HG03045 (cell line): ENCODE measurements around the gene SLC19A1.
"Not testable (repeated sequence)": the region's sequence is repeated elsewhere in the genome, so short reads cannot be mapped to it uniquely, and the experiment has no call there.

ENCODE experiments used
- ATAC-seq: cut with Tn5 transposase; IDR thresholded peaks from one replicate; pipeline ENCODE4 v1.9.1; 2021; ENCODE audit warnings: mild to moderate bottlenecking, moderate library complexity; ENCODE audit not compliant: unreplicated experiment

Gene SLC19A1

DNA sequence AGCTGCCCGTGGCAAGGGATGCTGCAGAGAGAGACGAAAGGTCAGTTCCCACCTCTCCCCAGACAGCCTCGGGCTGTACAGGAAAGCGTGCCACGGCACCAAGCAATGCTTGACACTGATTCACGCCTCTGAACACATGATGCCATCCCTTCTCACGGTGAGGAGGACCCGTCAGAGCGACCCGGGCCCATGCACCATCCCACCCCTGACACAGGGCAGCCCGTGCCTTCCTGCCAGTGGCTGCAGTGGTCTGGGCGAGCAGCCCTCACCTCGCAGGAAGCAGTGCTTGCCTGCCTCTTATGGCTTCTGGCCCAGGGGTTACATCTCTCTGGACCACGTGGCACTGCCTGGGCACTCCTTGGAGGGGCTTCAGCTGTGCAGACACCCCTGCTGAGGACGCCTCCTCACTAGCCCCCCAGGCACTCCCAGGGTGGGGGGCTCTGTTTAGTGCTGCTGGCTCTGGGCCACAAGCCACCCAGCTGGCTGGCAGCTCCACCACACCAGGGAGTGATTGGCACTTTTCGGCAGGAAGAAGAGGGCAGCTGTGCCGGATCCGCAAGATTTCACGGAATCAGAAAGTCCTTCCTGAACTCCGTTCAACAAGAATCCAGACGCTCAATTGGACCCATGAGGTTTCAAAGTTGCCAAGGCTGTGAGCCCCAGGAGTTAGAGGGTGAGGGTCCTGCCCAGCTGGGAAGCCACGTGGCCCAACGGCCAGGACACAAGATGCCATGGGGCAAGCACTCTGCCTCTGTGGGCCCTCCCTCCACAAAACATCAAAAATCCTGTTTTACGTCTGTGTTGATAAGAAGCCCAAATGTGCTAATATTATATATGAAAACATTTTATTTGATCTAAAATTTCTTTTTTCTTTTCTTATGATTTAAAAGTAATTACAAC, 34.8 kb upstream of the SLC19A1 start:
- ATAC-seq = no peak

DNA sequence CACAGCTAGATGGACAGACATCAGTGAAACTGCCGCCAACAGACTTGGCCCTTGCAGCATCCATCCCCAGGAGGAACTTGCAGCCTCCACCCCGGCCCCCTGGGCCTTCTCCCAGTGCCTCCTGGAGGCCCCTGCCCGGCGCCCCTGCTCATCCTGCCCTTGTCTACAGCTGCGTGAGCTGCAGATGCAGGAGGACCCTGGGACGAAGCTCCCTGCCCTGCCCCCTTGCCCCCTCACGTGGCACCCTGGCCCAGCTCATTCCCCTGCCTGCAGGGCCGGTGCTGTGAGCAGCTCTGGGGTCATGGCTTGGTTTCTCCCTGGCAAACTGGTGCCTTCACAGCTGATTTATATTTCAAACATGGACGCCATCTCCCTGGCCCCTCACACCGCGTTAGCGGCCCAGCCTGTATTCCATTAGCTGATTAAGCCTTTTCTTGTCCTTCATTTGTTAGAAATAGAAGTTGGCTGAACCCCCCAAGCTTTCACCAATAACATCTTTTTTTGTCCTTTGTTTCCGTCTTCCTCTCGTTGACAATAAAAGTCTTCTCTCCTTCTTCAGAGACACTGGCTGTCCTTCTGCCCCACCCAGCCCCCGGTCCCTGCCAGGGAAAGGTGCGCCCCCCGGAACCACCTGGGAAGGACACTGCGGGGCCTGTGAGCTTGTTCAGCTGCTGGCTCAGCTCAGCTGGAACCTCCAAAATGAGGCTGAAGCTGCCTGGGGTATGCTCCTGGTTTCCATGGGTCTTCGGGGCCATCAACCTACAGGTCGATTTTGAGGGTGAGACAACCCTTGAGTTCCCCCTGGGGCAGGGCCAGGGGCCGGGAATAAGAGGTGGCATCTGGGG, 34.0 kb upstream of the SLC19A1 start:
- no peak for ATAC-seq

DNA sequence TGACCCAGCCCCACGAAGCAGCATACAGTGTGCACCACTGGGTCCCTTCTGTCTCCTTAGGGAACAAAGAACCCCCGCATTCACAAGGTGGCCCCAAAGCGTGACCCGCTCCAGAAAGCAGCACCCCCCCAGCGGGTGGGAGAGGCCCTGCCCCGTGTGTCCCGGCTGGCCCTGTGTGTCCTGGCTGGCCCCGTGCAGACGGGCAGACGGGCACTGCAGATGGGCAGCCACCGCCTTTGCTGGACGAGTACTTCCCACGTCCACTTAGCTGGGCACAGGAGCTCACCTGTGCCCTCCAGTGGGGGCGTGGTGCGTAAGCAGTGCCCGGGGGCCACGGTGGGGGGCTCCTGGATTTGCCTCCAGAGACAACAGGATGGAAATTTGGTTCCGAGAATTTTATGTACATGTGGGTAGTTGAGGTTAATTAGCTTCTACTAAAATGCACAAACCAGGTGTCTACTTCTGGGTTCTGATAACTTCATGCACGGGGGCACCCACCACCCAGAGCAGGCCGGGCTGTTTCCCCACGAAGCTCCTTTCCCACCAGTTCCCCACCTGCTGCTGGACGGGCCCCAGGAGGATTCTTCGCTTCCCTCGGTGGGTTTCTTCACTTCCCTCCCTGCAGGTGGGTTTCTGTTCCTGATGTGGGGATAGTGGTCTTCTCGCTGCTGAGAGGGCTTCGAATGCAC, 33.2 kb upstream of the SLC19A1 start:
- ATAC-seq = no peak

DNA sequence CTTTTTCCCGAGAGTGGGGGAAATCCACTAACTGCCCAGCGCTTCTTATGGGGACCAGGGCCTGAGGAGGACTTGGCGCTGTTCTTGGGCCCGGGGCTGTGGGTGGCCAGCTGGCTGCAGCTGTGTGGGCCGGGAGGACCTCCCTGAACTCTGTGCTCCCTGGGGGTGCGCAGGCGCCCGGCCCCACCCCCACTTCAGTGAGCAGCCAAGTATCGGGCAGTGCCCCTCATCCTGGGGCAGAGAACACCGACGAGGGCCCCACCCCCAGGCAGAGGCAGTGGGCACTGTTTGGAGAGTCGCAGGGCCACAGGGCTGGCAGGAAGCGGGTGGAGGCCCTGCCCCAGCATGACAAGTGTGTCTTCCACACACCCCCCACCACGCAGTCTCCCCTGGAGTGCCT, 32.5 kb upstream of the SLC19A1 start:
- no peak for ATAC-seq

DNA sequence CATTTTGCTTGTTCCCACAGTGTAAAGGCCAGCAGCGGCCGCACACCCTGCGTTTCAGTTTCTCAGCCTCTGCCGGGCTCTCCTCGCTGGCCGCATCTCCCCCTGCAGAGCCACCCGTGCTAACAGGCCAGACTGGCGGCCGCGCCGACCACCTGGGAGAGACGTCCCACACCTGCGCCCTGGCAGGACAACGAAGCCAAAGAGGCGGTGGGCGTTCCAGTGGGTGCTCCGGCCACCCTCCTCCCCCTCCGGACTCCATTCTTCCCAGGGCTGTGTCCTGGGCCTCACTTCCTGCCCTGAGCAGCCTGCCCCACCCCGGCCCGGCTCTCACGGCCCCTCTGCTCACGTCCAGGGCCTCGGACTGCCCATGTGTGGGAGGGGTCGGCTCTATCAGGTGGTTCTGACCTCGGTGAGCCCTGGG, 31.9 kb upstream of the SLC19A1 start:
- ATAC-seq = no peak

DNA sequence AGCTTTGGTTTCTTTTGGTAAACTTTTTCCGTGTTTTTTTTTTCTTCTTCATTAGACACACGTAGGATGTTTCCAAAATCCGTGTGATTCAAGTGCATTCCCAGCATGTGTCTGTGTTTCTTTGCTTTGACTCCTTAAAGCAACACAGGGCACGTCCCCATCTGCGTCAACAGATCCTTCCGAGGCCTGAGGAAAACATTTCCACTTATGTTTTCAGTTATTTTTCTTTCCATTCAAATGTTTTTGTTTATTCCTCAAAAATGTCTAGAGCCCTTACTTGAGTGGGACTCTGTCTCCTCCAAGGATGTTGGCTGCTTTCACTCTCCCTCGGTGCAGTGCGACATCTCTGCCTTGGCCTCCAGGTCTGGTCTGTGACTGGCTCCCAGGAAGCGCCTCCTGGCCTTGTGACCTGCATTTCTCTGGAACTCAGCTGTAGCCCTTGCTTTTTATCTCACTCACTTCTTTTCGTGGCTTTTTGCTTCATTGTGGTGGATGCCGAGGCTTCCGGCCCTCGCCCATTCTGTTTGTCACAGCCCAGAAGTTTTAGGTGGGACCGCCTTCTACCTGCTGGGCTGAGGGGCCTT, 31.3 kb upstream of the SLC19A1 start:
- no peak for ATAC-seq

DNA sequence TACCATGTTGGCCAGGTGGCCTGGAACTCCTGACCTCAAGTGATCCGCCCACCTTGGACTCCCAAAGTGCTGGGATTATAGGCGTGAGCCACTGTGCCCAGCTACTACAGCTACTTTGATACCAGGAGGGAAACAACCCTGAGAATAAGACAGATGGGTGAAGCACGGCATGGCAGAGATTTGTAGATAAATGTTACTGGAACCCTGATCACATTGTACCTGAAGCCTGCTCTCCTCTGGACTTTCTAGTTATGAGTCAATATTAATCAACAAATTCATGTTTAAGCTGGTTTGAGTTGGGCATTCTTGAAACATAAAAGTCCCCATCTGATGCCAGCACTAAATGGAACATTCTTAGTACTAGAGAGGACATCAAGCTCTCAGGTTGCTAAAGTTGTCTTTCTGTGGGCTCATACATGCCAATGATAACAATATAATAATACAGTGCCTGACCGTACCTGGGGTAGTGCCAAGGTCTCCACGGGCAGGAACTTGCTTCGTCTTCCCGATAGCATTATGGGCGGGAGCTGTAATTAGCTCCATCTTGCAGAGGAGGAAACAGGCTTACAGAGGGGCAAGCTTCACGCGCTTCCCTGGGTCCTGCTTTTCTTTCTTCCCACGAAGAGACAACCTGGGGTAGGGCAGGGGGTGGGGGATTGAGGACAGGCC, 30.7 kb upstream of the SLC19A1 start:
- no peak for ATAC-seq

DNA sequence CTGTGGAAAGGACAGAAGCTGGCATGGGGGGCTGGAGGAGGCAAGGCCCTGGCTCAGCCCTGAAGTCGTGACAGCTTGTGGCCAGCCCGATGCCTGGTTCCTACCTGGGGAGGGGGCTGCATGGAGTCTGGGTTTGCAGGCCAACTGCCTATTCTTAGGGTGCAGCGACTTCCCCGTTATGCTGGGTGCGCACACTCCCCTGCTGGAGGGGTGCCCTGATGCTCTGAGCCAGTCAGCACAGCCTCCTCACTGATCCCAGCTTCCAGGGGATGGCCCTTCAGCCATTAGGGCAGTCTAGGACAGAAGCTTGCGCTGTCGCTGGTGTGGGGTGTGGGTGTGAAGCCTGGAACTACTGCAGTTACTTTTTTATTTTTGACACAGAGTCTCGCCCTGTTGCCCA, 30.0 kb upstream of the SLC19A1 start:
- no peak for ATAC-seq

DNA sequence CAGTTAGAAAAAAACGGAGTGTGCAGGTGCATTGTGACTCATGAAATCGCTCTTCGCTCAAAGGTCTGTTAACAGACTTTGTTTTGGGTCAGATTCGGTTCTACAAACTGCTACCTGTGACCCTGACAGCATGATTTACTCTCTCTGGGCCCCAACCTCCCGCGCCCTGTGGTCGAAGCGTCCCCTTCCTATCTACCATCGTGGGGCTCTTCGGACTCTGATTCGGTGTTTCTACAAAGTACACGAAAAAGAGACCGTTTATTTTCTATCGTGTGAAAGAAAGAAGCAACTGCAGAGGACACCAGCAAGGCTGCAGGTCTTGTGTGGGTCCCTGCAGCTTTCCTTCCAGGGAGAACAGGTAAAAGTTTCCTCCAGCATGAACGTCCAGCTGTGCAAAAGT, 29.4 kb upstream of the SLC19A1 start:
- no peak for ATAC-seq

DNA sequence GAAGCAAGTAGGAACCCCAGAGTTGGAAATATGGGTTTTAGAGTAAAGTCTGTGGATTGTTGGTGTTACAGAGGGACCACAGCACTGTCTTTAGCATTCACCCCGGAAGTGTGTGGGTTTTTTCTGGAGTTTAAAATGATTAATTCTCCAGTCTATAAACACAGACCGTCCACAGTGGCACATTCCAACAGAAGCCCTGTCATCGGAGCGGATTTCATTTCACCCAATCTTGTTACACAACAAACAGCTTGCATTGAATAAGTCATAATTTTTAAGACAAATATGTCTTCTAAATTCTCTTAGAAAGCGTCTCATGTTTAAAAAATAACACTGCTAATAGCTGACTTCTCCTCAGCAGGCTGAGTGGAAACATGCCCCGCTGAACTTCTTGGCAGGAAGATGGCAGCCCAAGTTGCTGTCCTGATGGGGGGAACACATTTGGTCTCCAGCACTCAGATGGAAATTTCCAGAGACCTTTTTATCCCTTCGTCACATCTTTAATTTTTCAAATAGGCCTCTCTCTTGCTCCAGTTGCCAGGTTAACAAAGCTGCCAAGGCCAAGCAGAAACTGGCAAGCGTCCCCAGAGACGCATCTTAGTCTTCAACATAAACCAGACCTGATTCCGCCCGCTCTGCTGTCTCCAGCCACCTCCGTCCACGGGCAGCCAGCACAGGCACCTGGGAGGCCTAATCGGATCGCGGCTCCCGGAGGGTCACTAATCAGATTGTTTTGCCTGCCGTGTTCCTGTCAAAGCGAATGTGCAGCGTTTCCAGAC, 28.8 kb upstream of the SLC19A1 start:
- no peak for ATAC-seq

DNA sequence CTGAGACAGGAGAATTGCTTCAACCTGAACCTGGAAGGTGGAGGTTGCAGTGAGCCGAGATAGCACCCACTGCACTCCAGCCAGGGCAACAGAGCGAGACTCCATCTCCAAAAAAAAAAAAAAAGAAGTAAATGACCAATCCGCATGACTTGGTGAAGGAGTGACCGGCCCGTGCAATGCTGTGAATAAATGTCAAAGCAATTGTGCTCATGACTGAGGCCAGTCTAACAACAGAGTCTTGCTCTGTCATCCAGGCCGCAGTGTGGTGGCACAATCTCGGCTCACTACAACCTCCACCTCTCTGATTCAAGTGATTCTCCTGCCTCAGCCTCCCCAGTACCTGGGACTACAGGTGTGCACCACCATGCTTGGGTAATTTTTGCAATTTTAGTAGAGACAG, 27.8 kb upstream of the SLC19A1 start:
- no peak for ATAC-seq

DNA sequence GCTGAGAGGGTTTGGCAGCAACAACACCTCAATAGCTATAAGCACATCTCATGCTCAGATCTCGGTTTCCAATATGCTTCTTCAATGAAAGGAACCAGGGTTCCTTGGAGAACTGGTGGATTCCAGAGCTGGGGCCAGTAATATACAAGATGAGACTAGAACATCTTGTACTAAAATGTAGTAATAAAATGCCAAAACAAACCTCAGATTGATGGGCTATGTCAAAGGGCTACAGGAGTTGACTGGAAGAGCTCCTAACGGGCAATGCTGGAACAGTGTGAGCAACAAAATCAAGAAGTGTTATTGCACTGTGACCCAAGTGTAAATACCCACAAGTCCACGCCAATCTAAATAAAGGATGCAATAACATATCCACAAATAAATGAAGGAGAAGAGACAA, 26.1 kb upstream of the SLC19A1 start:
- no peak for ATAC-seq

DNA sequence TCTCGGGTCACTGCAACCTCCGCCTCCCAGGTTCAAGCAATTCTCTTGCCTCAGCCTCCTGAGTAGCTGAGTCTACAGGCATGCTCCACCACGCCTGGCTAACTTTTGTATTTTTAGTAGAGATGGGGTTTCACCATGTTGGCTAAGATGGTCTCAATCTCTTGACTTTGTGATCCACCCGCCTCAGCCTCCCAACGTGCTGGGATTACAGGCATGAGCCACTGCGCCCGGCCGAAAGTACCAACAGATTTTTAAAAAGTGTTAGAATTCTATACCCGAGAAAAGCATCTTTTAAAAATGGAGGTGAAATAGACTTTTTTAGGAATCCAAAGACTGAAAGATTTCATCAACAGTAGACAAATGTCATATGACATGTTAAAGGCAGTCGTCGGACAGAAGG, 21.9 kb upstream of the SLC19A1 start:
- ATAC-seq = not testable (repeated sequence)

DNA sequence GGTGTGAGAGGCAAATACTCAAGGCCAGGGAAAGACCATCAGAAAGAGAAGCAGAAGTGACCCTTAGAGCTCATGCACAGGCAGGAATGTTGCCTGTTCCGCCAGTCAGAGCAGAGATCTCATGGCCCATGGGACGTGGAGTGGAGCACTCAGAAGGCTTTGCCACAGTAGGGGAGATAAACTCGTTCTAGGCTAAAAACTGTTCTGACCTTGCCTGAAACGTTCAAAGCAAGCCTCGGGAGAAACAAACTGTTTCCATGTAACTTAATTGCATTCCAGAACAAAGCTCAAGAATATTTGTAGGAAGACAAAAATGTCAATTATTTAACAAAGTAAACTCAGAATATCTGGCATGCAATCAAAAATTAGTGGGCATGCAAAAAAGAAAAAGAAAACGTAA, 20.7 kb upstream of the SLC19A1 start:
- no peak for ATAC-seq

DNA sequence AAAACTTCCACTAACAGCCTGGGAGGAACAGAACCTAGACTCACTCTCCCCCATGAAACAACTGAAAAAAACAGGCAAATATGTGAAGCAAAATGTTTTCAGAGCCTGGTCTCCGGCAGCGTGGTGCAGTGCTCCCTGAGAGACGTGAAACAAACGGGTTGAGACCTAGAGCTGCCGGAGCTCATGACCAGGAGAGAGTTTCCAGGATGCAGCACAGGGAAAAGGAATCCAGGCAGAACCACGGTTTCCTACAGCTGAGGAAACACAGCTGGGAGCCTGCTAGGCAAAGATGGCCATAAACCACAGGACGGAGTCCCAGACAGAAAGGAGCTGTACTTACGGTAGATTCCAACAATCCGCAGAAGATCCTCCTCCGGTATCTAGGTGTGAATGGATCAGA, 20.2 kb upstream of the SLC19A1 start:
- ATAC-seq = no peak

DNA sequence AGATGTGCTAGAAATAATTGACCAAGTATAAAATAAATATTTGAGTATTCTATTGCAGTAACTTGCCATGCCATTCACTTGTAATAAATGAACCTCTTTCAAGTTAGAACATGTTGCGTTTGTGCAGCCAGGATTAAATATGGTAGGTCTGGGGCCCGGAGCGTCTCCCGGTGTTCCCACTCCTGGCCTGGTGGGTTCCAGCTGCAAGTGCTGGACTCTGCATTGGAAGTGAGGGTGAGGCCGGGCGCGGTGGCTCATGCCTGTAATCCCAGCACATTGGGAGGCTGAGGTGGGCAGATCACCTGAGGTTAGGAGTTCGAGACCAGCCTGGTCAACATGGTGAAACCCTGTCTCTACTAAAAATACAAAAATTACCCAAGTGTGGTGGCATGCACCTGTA, 19.0 kb upstream of the SLC19A1 start:
- ATAC-seq = not testable (repeated sequence)

DNA sequence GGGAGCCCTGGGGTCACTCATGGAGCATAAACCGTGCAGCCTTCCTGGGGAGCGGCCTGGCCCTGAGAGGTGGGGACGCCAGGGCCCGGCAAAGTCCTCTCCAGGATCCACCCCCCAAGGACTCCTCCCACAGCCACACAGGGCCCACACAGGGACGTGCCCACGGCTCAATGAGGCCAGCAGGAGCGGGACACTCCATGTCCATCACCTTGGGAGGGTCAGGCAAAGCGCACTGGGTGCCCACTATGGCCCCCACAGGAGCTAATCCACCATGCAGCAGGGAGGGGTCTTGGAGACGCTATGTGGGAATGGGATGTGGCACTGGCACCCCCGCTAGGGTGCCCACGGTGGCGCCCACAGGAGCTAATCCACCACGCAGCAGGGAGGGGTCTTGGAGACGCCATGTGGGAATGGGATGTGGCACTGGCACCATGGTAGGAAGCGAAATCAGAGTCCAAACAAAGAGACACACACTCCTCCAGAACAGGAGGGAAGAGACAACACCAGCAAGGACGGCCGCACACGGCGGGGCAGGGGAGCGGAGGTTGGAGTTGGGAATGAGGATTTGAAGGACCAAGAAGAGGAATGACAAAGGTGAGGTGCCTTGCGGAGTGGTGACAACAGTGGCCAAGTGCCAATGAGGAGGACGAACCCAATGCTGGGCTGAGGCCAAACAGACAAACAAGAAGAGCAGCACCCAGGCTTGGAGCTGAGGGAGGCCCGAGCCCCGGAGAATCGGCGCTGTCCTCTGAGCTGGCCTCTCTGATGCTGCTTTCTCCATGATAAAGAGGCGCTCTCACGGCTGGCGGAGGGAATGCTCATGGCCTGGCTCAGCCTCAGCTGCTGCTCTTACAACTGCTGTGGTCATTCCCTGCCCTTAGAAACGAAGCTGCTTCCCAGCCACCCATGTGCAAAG, 18.1 kb upstream of the SLC19A1 start:
- no peak for ATAC-seq

DNA sequence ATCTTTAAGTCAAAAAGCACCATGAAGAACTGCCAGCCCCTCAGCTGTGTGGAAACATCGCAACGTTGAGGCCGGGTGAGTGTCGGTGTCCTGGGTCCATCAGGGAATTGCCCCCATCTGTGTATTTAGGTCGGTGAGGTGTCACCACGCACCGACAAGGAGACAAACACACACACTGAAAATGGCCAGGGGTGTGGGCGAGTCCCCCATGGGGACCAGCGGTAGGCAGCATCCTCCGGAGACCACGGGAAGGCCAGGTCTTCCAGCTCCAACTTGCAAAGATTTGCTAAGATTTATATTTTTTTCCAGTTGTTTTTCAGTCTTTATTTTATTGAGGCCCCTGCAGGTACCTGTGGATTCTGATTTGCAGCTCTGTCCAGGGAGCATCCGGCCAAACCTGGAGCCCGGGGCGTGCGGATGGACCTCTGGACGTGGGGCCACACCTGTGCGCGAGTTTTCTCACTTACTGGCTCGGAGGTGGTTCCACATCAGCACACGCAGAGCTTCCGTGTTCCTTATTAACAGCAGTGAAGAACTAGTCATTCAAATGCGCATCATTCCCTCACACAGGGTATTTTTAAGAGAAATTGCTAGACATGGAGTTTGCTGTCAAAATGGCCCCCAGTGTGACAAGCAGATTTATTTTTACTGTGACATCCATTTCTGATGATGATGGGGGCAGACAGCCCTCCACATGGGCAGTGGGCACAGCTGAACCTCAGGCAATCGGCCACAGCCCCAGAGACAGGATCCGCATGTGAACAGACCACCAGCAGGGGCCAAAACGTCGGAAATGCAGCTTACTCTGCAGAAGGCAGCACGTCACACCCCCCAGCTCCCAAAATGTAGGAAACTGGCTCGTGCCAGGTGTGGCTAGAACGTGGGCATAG, 17.2 kb upstream of the SLC19A1 start:
- no peak for ATAC-seq
